Epithelial cell of esophagus (primary cell): ENCODE results near the gene CPPED1.

Experiments
- DNase-seq: peaks from one replicate; pipeline ENCODE4 v3.0.0; 2010; ENCODE audit warnings: low read depth
- H3K4me3 ChIP-seq: 2 replicates; pipeline ENCODE4 v1.5.1; 2011; ENCODE audit warnings: mild to moderate bottlenecking, low read length, control low read depth
- CTCF ChIP-seq: IDR thresholded peaks from 2 replicates; pipeline ENCODE4 v1.5.1; 2011; ENCODE audit warnings: low read depth, mild to moderate bottlenecking, low read length, control low read depth, inconsistent platforms; ENCODE audit not compliant: insufficient read depth; ENCODE audit errors: missing control alignments

The CPPED1 gene

GRCh38 chr16:12639044-12639443 lies 164.6 kb downstream of the CPPED1 start:
- no peak overlapping the region for H3K4me3 ChIP-seq
- no peak for TF ChIP-seq CTCF
- DNase-seq = peak; percentile 13

- no peak for DNase-seq
- H3K4me3 ChIP-seq = no peak overlapping the region
- no peak for TF ChIP-seq CTCF
Observed at GRCh38 chr16:12637002-12637401, 166.7 kb downstream of the CPPED1 start.

- DNase-seq = no peak
Observed at GRCh38 chr16:12629271-12629670, 174.4 kb downstream of the CPPED1 start.

GRCh38 chr16:12628536-12628935 lies 175.2 kb downstream of the CPPED1 start:
- H3K4me3 ChIP-seq = no peak overlapping the region
- no peak for TF ChIP-seq CTCF
- DNase-seq = no peak

More at GRCh38 chr16:12629271-12629670, 174.4 kb downstream of the CPPED1 start:
- H3K4me3 ChIP-seq = no peak overlapping the region
- TF ChIP-seq CTCF = no peak

- H3K4me3 ChIP-seq = no peak overlapping the region
- TF ChIP-seq CTCF = no peak
- no peak for DNase-seq
Observed at GRCh38 chr16:12627394-12627793, 176.3 kb downstream of the CPPED1 start.

GRCh38 chr16:12626411-12626810 lies 177.3 kb downstream of the CPPED1 start:
- H3K4me3 ChIP-seq = no peak overlapping the region
- TF ChIP-seq CTCF = no peak
- DNase-seq = no peak

- no peak for DNase-seq
- no peak for TF ChIP-seq CTCF
- H3K4me3 ChIP-seq = no peak overlapping the region
Observed at GRCh38 chr16:12625716-12626115, 178.0 kb downstream of the CPPED1 start.
